GM10847 (cell line): Measurements from ENCODE around the gene ZCCHC14.

Source experiments
- POLR2A ChIP-seq: IDR thresholded peaks from 2 replicates; pipeline ENCODE4 v1.6.1; 2011; ENCODE audit not compliant: insufficient read length; ENCODE audit errors: extremely low read depth

Gene ZCCHC14

GRCh38 chr16:87531418-87531817, 38.6 kb upstream of the ZCCHC14 start:
- TF ChIP-seq POLR2A = no peak

- TF ChIP-seq POLR2A = no peak
These were observed 36.1 kb upstream of the ZCCHC14 start for GRCh38 chr16:87528690-87529579.

GRCh38 chr16:87527055-87527724, 34.4 kb upstream of the ZCCHC14 start:
- no peak for TF ChIP-seq POLR2A

GRCh38 chr16:87526238-87526947, 33.6 kb upstream of the ZCCHC14 start:
- TF ChIP-seq POLR2A = no peak

- TF ChIP-seq POLR2A = no peak
These were observed 32.5 kb upstream of the ZCCHC14 start for GRCh38 chr16:87525352-87525751.

GRCh38 chr16:87524407-87524806, 31.6 kb upstream of the ZCCHC14 start:
- TF ChIP-seq POLR2A = no peak

- TF ChIP-seq POLR2A = no peak
These were observed 23.5 kb upstream of the ZCCHC14 start for GRCh38 chr16:87516361-87516760.

GRCh38 chr16:87515475-87516330, 22.9 kb upstream of the ZCCHC14 start:
- TF ChIP-seq POLR2A = no peak

- TF ChIP-seq POLR2A = no peak
These were observed 14.7 kb upstream of the ZCCHC14 start for GRCh38 chr16:87507351-87508069.

GRCh38 chr16:87506423-87507350, 13.9 kb upstream of the ZCCHC14 start:
- no peak for TF ChIP-seq POLR2A

GRCh38 chr16:87505834-87506233, 13.0 kb upstream of the ZCCHC14 start:
- TF ChIP-seq POLR2A = no peak

- TF ChIP-seq POLR2A = no peak
These were observed 9.6 kb upstream of the ZCCHC14 start for GRCh38 chr16:87502308-87502969.

- TF ChIP-seq POLR2A = no peak
These were observed 8.3 kb upstream of the ZCCHC14 start for GRCh38 chr16:87501117-87501516.
